Stomach (tissue), 4 donors: ENCODE results near the gene CTNNA3.

Experiments
- CTCF ChIP-seq, 7 experiments: fragments of 450-650 bp in 4 of 7; fragments of 200-600 bp in 3 of 7; sonication (generic) in 3 of 7; IDR thresholded peaks; one replicate each; pipeline ENCODE4 v1.5.1; 2016 to 2019; ENCODE audit warnings: antibody characterized with exemption in 7 of 7, control low read depth in 2 of 7, mild to moderate bottlenecking in 1 of 7
- EP300 ChIP-seq: sonication (generic); formaldehyde crosslinking; IDR thresholded peaks from one replicate; pipeline ENCODE4 v1.6.1; 2017; ENCODE audit warnings: antibody characterized with exemption
- POLR2A ChIP-seq, 4 donors: fragments of 450-650 bp; IDR thresholded peaks; one replicate each; pipeline ENCODE4 v1.6.1; 2016; ENCODE audit warnings: antibody characterized with exemption in 4 of 4, control low read depth in 2 of 4, mild to moderate bottlenecking in 1 of 4, moderate library complexity in 1 of 4

- TF ChIP-seq POLR2A (IDR thresholded peaks at IDR 0.05) (no peak), CTCF (IDR thresholded peaks at IDR 0.05) (no peak), EP300 (no peak)
These were observed 608.9 kb downstream of the CTNNA3 start for GRCh38 chr10:67087135-67087425.
